ENCODE data around the gene RGMB. TPM values are rescaled to one million over a fixed set of nuclear protein-coding genes. Genes with fewer than 3 reads are reported as not detected.

The RGMB gene
- total RNA-seq, 1 experiment from 2014 or later, result 20.3 TPM

DNA sequence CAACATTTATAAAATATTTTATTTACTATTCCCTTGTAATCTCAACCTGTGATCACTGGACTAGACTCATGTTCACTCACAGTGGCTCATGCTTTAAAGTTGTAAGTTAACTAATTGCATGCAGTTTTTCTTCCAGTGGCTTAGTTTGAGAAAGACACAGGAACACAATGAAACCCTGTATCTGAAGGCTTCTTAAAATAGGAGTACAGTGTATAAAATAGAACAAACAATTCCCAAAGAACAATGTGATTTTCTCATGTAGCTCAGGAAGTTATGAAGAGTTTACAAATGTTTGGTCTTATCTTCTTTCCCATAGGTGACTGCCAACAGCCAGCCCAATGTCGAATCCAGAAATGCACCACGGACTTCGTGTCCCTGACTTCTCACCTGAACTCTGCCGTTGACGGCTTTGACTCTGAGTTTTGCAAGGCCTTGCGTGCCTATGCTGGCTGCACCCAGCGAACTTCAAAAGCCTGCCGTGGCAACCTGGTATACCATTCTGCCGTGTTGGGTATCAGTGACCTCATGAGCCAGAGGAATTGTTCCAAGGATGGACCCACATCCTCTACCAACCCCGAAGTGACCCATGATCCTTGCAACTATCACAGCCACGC is 5.9 kb downstream of the RGMB start:
- Mint-ChIP-seq H3K4me1 (ENCODE audit: insufficient read depth, unreplicated experiment) (peaks cover 30% of the 10 kb centered on the region), H3K9me3 (ENCODE audit: unreplicated experiment) (no peaks in the 10 kb centered on the region), H3K27ac (ENCODE audit: low read depth, unreplicated experiment) (no peak overlapping the region), H3K36me3 (ENCODE audit: insufficient read depth, unreplicated experiment) (peaks cover 29% of the 10 kb centered on the region), H3K4me3 (ENCODE audit: unreplicated experiment) (no peak overlapping the region), H3K27me3 (ENCODE audit: insufficient read depth, unreplicated experiment) (no peaks in the 10 kb centered on the region)
- TF ChIP-seq, protein P1, sequence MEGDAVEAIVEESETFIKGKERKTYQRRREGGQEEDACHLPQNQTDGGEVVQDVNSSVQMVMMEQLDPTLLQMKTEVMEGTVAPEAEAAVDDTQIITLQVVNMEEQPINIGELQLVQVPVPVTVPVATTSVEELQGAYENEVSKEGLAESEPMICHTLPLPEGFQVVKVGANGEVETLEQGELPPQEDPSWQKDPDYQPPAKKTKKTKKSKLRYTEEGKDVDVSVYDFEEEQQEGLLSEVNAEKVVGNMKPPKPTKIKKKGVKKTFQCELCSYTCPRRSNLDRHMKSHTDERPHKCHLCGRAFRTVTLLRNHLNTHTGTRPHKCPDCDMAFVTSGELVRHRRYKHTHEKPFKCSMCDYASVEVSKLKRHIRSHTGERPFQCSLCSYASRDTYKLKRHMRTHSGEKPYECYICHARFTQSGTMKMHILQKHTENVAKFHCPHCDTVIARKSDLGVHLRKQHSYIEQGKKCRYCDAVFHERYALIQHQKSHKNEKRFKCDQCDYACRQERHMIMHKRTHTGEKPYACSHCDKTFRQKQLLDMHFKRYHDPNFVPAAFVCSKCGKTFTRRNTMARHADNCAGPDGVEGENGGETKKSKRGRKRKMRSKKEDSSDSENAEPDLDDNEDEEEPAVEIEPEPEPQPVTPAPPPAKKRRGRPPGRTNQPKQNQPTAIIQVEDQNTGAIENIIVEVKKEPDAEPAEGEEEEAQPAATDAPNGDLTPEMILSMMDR (IDR thresholded peaks at IDR 0.05; ENCODE audit: unreplicated experiment), result no peak
- CTCF ChIA-PET, result interaction anchor here (0.7 to 4.4 kb wide), 5 partner anchors 11 to 1756 kb away, joined by 3 to 29 read pairs (median 4); no protein-coding TSS in a partner anchor
- no peak for DNase-seq (ENCODE audit: unreplicated experiment)
- intact Hi-C loops (cut with micrococcal nuclease), result loop anchor here (10.0 kb wide), 1 partner anchor 905 kb away; no protein-coding TSS in a partner anchor
- BruUV-seq (replicated peaks), result no TSS peak
- POLR2A ChIA-PET, result no interaction called here

DNA sequence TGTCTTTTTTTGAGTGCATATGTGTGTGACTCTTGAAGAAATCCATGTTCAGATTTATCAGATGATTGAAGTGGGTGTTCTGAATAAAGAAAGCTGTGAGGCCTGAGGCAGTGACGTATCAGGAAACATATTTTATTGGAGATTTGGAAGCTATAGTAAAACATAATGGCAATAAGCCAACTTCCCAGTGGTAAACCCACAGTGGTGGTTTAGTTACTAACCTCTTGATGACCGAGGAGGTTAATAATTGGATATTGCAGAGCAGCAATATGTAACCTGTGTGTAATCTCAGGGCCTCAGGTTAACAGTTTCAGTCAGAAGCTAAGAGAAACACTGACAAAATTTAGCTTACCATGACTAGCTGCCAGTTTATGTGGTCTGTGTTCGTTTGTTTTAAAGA is 6.9 kb downstream of the RGMB start:
- BruUV-seq (replicated peaks), result no TSS peak
- DNase-seq (ENCODE audit: unreplicated experiment), result no peak
- TF ChIP-seq, protein P1 (IDR thresholded peaks at IDR 0.05; ENCODE audit: unreplicated experiment), result no peak
- intact Hi-C loops (cut with micrococcal nuclease), result no loop called here
- H3K4me1 Mint-ChIP-seq (ENCODE audit: insufficient read depth, unreplicated experiment), result peaks cover 40% of the 10 kb centered on the region
- peaks cover 32% of the 10 kb centered on the region for H3K36me3 Mint-ChIP-seq (ENCODE audit: insufficient read depth, unreplicated experiment)
- ChIA-PET POLR2A (interaction anchor here (0.6 to 1.4 kb wide), 3 partner anchors 9 to 24 kb away, joined by 3 to 4 read pairs (median 3); no protein-coding TSS in a partner anchor), CTCF (interaction anchor here (1.3 to 6.9 kb wide), 4 partner anchors 9 to 16 kb away, joined by 3 to 86 read pairs (median 8); no protein-coding TSS in a partner anchor)
- H3K4me3 Mint-ChIP-seq (ENCODE audit: unreplicated experiment), result no peak overlapping the region
- no peak overlapping the region for H3K27ac Mint-ChIP-seq (ENCODE audit: low read depth, unreplicated experiment)
- no peaks in the 10 kb centered on the region for H3K27me3 Mint-ChIP-seq (ENCODE audit: insufficient read depth, unreplicated experiment)
- H3K9me3 Mint-ChIP-seq (ENCODE audit: unreplicated experiment), result no peaks in the 10 kb centered on the region

DNA sequence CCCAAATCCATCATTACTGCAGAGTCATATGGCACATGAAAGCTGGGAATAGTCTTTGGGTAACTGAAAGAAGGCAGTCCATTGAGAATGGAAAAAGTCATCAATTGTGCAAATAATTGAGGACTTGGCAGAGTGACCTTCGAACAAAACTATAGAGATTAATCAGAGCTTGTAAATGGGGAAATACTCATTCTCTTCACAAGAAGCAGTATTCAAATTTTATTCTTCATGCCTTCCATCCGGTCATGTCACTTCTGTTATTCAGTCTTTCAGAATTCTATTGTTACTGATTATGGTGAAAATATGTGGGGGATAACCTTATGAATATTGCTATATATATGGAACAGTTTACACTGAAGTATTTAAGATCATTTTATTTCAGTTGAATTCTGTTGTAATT is 8.1 kb downstream of the RGMB start:
- ChIA-PET POLR2A (interaction anchor here (1.4 kb wide), 1 partner anchor 8 kb away, joined by 4 read pairs; no protein-coding TSS in a partner anchor), CTCF (interaction anchor here (1.4 to 6.9 kb wide), 3 partner anchors 8 to 15 kb away, joined by 3 to 86 read pairs (median 11); no protein-coding TSS in a partner anchor)
- Mint-ChIP-seq H3K9me3 (ENCODE audit: unreplicated experiment) (no peaks in the 10 kb centered on the region), H3K27me3 (ENCODE audit: insufficient read depth, unreplicated experiment) (no peaks in the 10 kb centered on the region), H3K36me3 (ENCODE audit: insufficient read depth, unreplicated experiment) (peaks cover 35% of the 10 kb centered on the region), H3K4me1 (ENCODE audit: insufficient read depth, unreplicated experiment) (peaks cover 41% of the 10 kb centered on the region), H3K27ac (ENCODE audit: low read depth, unreplicated experiment) (no peak overlapping the region), H3K4me3 (ENCODE audit: unreplicated experiment) (no peak overlapping the region)
- TF ChIP-seq, protein P1 (IDR thresholded peaks at IDR 0.05; ENCODE audit: unreplicated experiment), result no peak
- no peak for DNase-seq (ENCODE audit: unreplicated experiment)
- intact Hi-C loops (cut with micrococcal nuclease), result no loop called here
- no TSS peak for BruUV-seq (replicated peaks)

DNA sequence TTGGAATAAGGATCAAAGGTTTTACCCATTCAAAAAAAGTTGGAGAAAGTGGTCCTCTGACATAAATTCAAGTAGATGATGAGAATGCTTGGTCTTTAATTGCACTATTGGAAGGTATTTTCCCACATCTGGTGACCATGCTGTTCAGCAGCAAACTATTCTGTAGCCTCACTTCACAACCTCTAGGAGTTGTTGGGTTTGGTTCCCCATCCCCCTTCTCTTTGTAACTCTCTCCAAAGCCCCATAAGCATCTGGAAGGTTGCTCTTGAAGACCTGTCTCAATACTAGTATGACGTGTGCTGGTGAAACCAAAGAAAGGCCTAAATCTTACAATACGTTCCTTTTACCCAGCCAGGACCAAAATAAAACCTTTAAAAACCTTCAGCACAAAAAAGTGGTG is 8.5 kb downstream of the RGMB start:
- no peak overlapping the region for H3K4me3 Mint-ChIP-seq (ENCODE audit: unreplicated experiment)
- H3K9me3 Mint-ChIP-seq (ENCODE audit: unreplicated experiment), result no peaks in the 10 kb centered on the region
- no TSS peak for BruUV-seq (replicated peaks)
- no peaks in the 10 kb centered on the region for H3K27me3 Mint-ChIP-seq (ENCODE audit: insufficient read depth, unreplicated experiment)
- H3K27ac Mint-ChIP-seq (ENCODE audit: low read depth, unreplicated experiment), result no peak overlapping the region
- no peak for DNase-seq (ENCODE audit: unreplicated experiment)
- TF ChIP-seq, protein P1 (IDR thresholded peaks at IDR 0.05; ENCODE audit: unreplicated experiment), result no peak
- POLR2A ChIA-PET, result interaction anchor here (0.7 kb wide), 1 partner anchor 1225 kb away, joined by 3 read pairs; no protein-coding TSS in a partner anchor
- H3K4me1 Mint-ChIP-seq (ENCODE audit: insufficient read depth, unreplicated experiment), result peaks cover 43% of the 10 kb centered on the region
- peaks cover 35% of the 10 kb centered on the region for H3K36me3 Mint-ChIP-seq (ENCODE audit: insufficient read depth, unreplicated experiment)
- CTCF ChIA-PET, result interaction anchor here (0.6 to 6.9 kb wide), 5 partner anchors 12 to 1615 kb away, joined by 3 to 86 read pairs (median 3); no protein-coding TSS in a partner anchor
- intact Hi-C loops (cut with micrococcal nuclease), result no loop called here

All from MCF 10A (cell line).